H9 (cell line): Measurements from ENCODE around the gene LRMDA. TPM values are rescaled to one million over a fixed set of nuclear protein-coding genes. Genes with fewer than 3 reads are reported as not detected.

Source experiments
- DNase-seq: peaks from one replicate; pipeline ENCODE4 v3.0.0-alpha.2; 2017
- H2AFZ ChIP-seq: one replicate; pipeline ENCODE4 v1.6.1; 2013; ENCODE audit warnings: mild to moderate bottlenecking, low read length, control low read depth, moderate library complexity
- H2AK5ac ChIP-seq: 2 replicates; pipeline ENCODE4 v1.6.1; 2013; ENCODE audit warnings: low read length, control low read depth, mixed read lengths; ENCODE audit not compliant: insufficient read length
- H2BK120ac ChIP-seq: one replicate; pipeline ENCODE4 v1.6.1; 2013; ENCODE audit warnings: low read depth, mild to moderate bottlenecking, low read length, control low read depth, inconsistent platforms; ENCODE audit not compliant: poor library complexity, severe bottlenecking
- H2BK12ac ChIP-seq: 2 replicates; pipeline ENCODE4 v1.6.1; 2013; ENCODE audit warnings: low read length, control low read depth, mixed read lengths, low read depth; ENCODE audit not compliant: insufficient read length
- H2BK15ac ChIP-seq: 2 replicates; pipeline ENCODE4 v1.6.1; 2013; ENCODE audit warnings: low read depth, low read length, control low read depth
- H2BK20ac ChIP-seq: one replicate; pipeline ENCODE4 v1.6.1; 2013; ENCODE audit warnings: low read depth, mild to moderate bottlenecking, low read length, control low read depth, inconsistent platforms; ENCODE audit not compliant: poor library complexity, severe bottlenecking
- H2BK5ac ChIP-seq: 2 replicates; pipeline ENCODE4 v1.6.1; 2013; ENCODE audit warnings: low read length, control low read depth, mixed read lengths; ENCODE audit not compliant: insufficient read length
- H3K14ac ChIP-seq: 2 replicates; pipeline ENCODE4 v1.6.1; 2013; ENCODE audit warnings: low read length, control low read depth; ENCODE audit not compliant: insufficient read depth
- H3K18ac ChIP-seq: 2 replicates; pipeline ENCODE4 v1.6.1; 2013; ENCODE audit warnings: low read depth, mild to moderate bottlenecking, mixed read lengths, low read length, control low read depth; ENCODE audit not compliant: insufficient read length
- H3K23ac ChIP-seq: 2 replicates; pipeline ENCODE4 v1.6.1; 2013; ENCODE audit warnings: low read length, control low read depth, mixed read lengths, low read depth; ENCODE audit not compliant: insufficient read length
- H3K23me2 ChIP-seq: 2 replicates; pipeline ENCODE4 v1.6.1; 2013; ENCODE audit warnings: low read depth, mild to moderate bottlenecking, mixed read lengths, low read length, control low read depth; ENCODE audit not compliant: insufficient read length, poor library complexity, severe bottlenecking
- H3K27ac ChIP-seq: 2 replicates; pipeline ENCODE4 v1.5.1; 2013; ENCODE audit warnings: low read length, control low read depth, mixed read lengths, low read depth; ENCODE audit not compliant: insufficient read length
- H3K27me3 ChIP-seq: 2 replicates; pipeline ENCODE4 v1.6.1; 2013; ENCODE audit warnings: low read length, control low read depth, inconsistent platforms; ENCODE audit not compliant: insufficient read depth
- H3K4ac ChIP-seq: 2 replicates; pipeline ENCODE4 v1.6.1; 2013; ENCODE audit warnings: low read depth, mild to moderate bottlenecking, control low read depth, inconsistent platforms, low read length, moderate library complexity
- H3K4me1 ChIP-seq: 2 replicates; pipeline ENCODE4 v1.6.1; 2013; ENCODE audit warnings: low read length, control low read depth, inconsistent platforms; ENCODE audit not compliant: insufficient read depth
- H3K4me2 ChIP-seq: 2 replicates; pipeline ENCODE4 v1.6.1; 2013; ENCODE audit warnings: low read length, control low read depth, mixed read lengths; ENCODE audit not compliant: insufficient read length, insufficient read depth
- H3K56ac ChIP-seq: 2 replicates; pipeline ENCODE4 v1.6.1; 2013; ENCODE audit warnings: low read depth, mild to moderate bottlenecking, mixed read lengths, low read length, control low read depth; ENCODE audit not compliant: insufficient read length
- H3K79me1 ChIP-seq: 2 replicates; pipeline ENCODE4 v1.6.1; 2013; ENCODE audit warnings: low read depth, mild to moderate bottlenecking, moderate library complexity, low read length, control low read depth, inconsistent platforms; ENCODE audit not compliant: insufficient read depth, poor library complexity, severe bottlenecking
- H3K79me2 ChIP-seq: 2 replicates; pipeline ENCODE4 v1.6.1; 2013; ENCODE audit warnings: low read length, control low read depth, inconsistent platforms; ENCODE audit not compliant: insufficient read depth
- H3K9ac ChIP-seq: 2 replicates; pipeline ENCODE4 v1.6.1; 2013; ENCODE audit warnings: low read length, control low read depth, mixed read lengths; ENCODE audit not compliant: insufficient read length; ENCODE audit errors: extremely low read depth
- H3K9me3 ChIP-seq: one replicate; pipeline ENCODE4 v1.6.1; 2013; ENCODE audit warnings: low read depth, low read length, inconsistent platforms; ENCODE audit not compliant: control insufficient read depth
- H3T11ph ChIP-seq: one replicate; pipeline ENCODE4 v1.6.1; 2013; ENCODE audit warnings: mild to moderate bottlenecking, low read length, control low read depth, inconsistent platforms
- H4K20me1 ChIP-seq: one replicate; pipeline ENCODE4 v1.6.1; 2013; ENCODE audit not compliant: control insufficient read depth, insufficient read length, insufficient read depth
- H4K5ac ChIP-seq: 2 replicates; pipeline ENCODE4 v1.6.1; 2013; ENCODE audit warnings: low read depth, mild to moderate bottlenecking, mixed read lengths, low read length, control low read depth; ENCODE audit not compliant: insufficient read length
- H4K8ac ChIP-seq: replicated peaks from 2 replicates; pipeline ENCODE4 v1.6.1; 2013; ENCODE audit warnings: low read length, control low read depth, mixed read lengths, low read depth; ENCODE audit not compliant: insufficient read length
- H4K91ac ChIP-seq: 2 replicates; pipeline ENCODE4 v1.6.1; 2013; ENCODE audit warnings: low read depth, mild to moderate bottlenecking, moderate library complexity, mixed read lengths, low read length, control low read depth; ENCODE audit not compliant: insufficient read length
- H3K27ac Mint-ChIP-seq, 3 experiments: 2 replicates in 2 of 3; 3 replicates in 1 of 3; pipeline ENCODE4 v1.8.0; 2020 to 2021; ENCODE audit warnings: mixed read lengths in 3 of 3, mild to moderate bottlenecking in 1 of 3, moderate library complexity in 1 of 3
- H3K27me3 Mint-ChIP-seq: 2 replicates; pipeline ENCODE4 v1.8.0; 2021; ENCODE audit warnings: low read depth, mild to moderate bottlenecking, moderate library complexity, mixed read lengths
- H3K36me3 Mint-ChIP-seq, 3 experiments: 2 replicates in 2 of 3; 3 replicates in 1 of 3; pipeline ENCODE4 v1.8.0; 2020 to 2021; ENCODE audit warnings: low read depth in 3 of 3, mixed read lengths in 3 of 3; ENCODE audit not compliant: insufficient read depth in 1 of 3
- H3K4me1 Mint-ChIP-seq, 2 experiments: 2 replicates each; pipeline ENCODE4 v1.8.0; 2020; ENCODE audit warnings: mixed read lengths in 2 of 2
- H3K4me3 Mint-ChIP-seq, 2 experiments: 2 replicates in 1 of 2; 3 replicates in 1 of 2; pipeline ENCODE4 v1.8.0; 2020 to 2021; ENCODE audit warnings: mild to moderate bottlenecking in 2 of 2, mixed read lengths in 2 of 2, moderate library complexity in 1 of 2
- H3K9me3 Mint-ChIP-seq, 2 experiments: 2 replicates in 1 of 2; 3 replicates in 1 of 2; pipeline ENCODE4 v1.8.0; 2020; ENCODE audit warnings: mild to moderate bottlenecking in 2 of 2, mixed read lengths in 2 of 2, moderate library complexity in 1 of 2
- WGBS: extraction: QIAGEN DNeasy Blood & Tissue Kit; methylation state at CpG from one replicate; pipeline ENCODE4 v1.1.7; 2013; ENCODE audit warnings: missing lambda C conversion rate, low lambda C conversion rate, mixed read lengths; ENCODE audit not compliant: insufficient read length; ENCODE audit errors: extremely low coverage; 5-methylcytosine and 5-hydroxymethylcytosine counted together
- total RNA-seq: library from RNA; stranded (reverse); gene quantifications from 2 replicates; pipeline ENCODE4 v1.2.1, GENCODE V29; 2021
- TF ChIP-seq, protein P1 (sequence below): fragments of 200-600 bp; sonication (generic); conservative IDR thresholded peaks from 3 replicates; pipeline ENCODE4 v1.8.0; 2021; ENCODE audit warnings: antibody characterized with exemption, mild to moderate bottlenecking

The LRMDA gene
- total RNA-seq, 1 experiment from 2014 or later, result 1.8 TPM

- H4K91ac ChIP-seq, result no peak overlapping the region
- no peak overlapping the region for H3K56ac ChIP-seq
- no CpG with 5 or more reads among the region's 1 CpG for WGBS
- H3K4me2 ChIP-seq, result no peak overlapping the region
- H2AK5ac ChIP-seq, result no peak overlapping the region
- no peak overlapping the region for H3K9ac ChIP-seq
- Mint-ChIP-seq H3K4me3 (no peak overlapping the region), H3K27me3 (peaks cover 10% of the 10 kb centered on the region), H3K4me1 (no peaks in the 10 kb centered on the region), H3K36me3 (no peaks in the 10 kb centered on the region), H3K9me3 (peaks cover 0 to 2% of the 10 kb centered on the region in 2 experiments; a peak in 2 of 5 replicates), H3K27ac (no peak overlapping the region)
- H3K18ac ChIP-seq, result no peak overlapping the region
- H3K27me3 ChIP-seq, result no peaks in the 10 kb centered on the region
- no peak overlapping the region for H3K4ac ChIP-seq
- no peaks in the 10 kb centered on the region for H3K4me1 ChIP-seq
- no peaks in the 10 kb centered on the region for H3K23me2 ChIP-seq
- no peak overlapping the region for H2BK5ac ChIP-seq
- H3T11ph ChIP-seq, result no peak overlapping the region
- H4K20me1 ChIP-seq, result no peaks in the 10 kb centered on the region
- no peak overlapping the region for H2BK12ac ChIP-seq
- no peak overlapping the region for H2BK120ac ChIP-seq
- H3K27ac ChIP-seq, result no peak overlapping the region
- no peak overlapping the region for H3K23ac ChIP-seq
- no peak overlapping the region for H2BK20ac ChIP-seq
- TF ChIP-seq, protein P1, sequence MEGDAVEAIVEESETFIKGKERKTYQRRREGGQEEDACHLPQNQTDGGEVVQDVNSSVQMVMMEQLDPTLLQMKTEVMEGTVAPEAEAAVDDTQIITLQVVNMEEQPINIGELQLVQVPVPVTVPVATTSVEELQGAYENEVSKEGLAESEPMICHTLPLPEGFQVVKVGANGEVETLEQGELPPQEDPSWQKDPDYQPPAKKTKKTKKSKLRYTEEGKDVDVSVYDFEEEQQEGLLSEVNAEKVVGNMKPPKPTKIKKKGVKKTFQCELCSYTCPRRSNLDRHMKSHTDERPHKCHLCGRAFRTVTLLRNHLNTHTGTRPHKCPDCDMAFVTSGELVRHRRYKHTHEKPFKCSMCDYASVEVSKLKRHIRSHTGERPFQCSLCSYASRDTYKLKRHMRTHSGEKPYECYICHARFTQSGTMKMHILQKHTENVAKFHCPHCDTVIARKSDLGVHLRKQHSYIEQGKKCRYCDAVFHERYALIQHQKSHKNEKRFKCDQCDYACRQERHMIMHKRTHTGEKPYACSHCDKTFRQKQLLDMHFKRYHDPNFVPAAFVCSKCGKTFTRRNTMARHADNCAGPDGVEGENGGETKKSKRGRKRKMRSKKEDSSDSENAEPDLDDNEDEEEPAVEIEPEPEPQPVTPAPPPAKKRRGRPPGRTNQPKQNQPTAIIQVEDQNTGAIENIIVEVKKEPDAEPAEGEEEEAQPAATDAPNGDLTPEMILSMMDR, result no peak
- no peak overlapping the region for H4K8ac ChIP-seq
- no peak overlapping the region for H3K14ac ChIP-seq
- H2BK15ac ChIP-seq, result no peak overlapping the region
- H3K79me1 ChIP-seq, result no peaks in the 10 kb centered on the region
- no peaks in the 10 kb centered on the region for H3K9me3 ChIP-seq
- no peak for DNase-seq
- no peak overlapping the region for H2AFZ ChIP-seq
- no peak overlapping the region for H4K5ac ChIP-seq
- no peaks in the 10 kb centered on the region for H3K79me2 ChIP-seq
These were observed 53.3 kb downstream of the LRMDA start for GRCh38 chr10:75484717-75485116.
